DLD1 (cell line): ENCODE data around the gene OR10H1.
"Not testable (repeated sequence)": the region's sequence is repeated elsewhere in the genome, so short reads cannot be mapped to it uniquely, and the experiment has no call there.

Experiments
- in situ Hi-C: cut with HindIII; loops from 2 replicates; pipeline ENCODE4 v1.10.0; 2017; ENCODE audit warnings: low sequenced_read_pairs

Gene OR10H1

GRCh38 chr19:15815306-15815705 lies at the start of gene OR10H1:
OR10H1 (minus strand) TSS chr19:15815664; CDS start chr19:15808037, 7,627 bp downstream.
- in situ Hi-C loops: no loop called here

- in situ Hi-C loops: no loop called here
These were observed 49.4 kb upstream of the OR10H1 start for GRCh38 chr19:15864824-15865223.

GRCh38 chr19:15863272-15863671 lies 47.8 kb upstream of the OR10H1 start:
- in situ Hi-C loops: no loop called here

GRCh38 chr19:15862444-15862843 lies 47.0 kb upstream of the OR10H1 start:
- in situ Hi-C loops: no loop called here

- in situ Hi-C loops: no loop called here
These were observed 45.1 kb upstream of the OR10H1 start for GRCh38 chr19:15860522-15860921.

- in situ Hi-C loops: no loop called here
These were observed 43.7 kb upstream of the OR10H1 start for GRCh38 chr19:15859187-15859586.

GRCh38 chr19:15850385-15850784 lies 34.9 kb upstream of the OR10H1 start:
- in situ Hi-C loops: no loop called here

GRCh38 chr19:15846923-15847322 lies 31.5 kb upstream of the OR10H1 start:
- in situ Hi-C loops: no loop called here

- in situ Hi-C loops: not testable (repeated sequence)
These were observed 28.4 kb upstream of the OR10H1 start for GRCh38 chr19:15843894-15844222.

GRCh38 chr19:15843203-15843893 lies 27.9 kb upstream of the OR10H1 start:
- in situ Hi-C loops: no loop called here

- in situ Hi-C loops: no loop called here
These were observed 26.6 kb upstream of the OR10H1 start for GRCh38 chr19:15841875-15842569.

GRCh38 chr19:15840833-15841232 lies 25.4 kb upstream of the OR10H1 start:
- in situ Hi-C loops: no loop called here

GRCh38 chr19:15839888-15840287 lies 24.4 kb upstream of the OR10H1 start:
- in situ Hi-C loops: loop anchor here (10.0 kb wide), 1 partner anchor 95 kb away; no protein-coding TSS in a partner anchor

GRCh38 chr19:15838351-15838750 lies 22.9 kb upstream of the OR10H1 start:
- in situ Hi-C loops: loop anchor here (10.0 kb wide), 1 partner anchor 94 kb away; no protein-coding TSS in a partner anchor

- in situ Hi-C loops: loop anchor here (10.0 kb wide), 1 partner anchor 92 kb away; no protein-coding TSS in a partner anchor
These were observed 21.8 kb upstream of the OR10H1 start for GRCh38 chr19:15837221-15837731.

GRCh38 chr19:15836330-15837220 lies 21.1 kb upstream of the OR10H1 start:
- in situ Hi-C loops: loop anchor here (10.0 kb wide), 1 partner anchor 92 kb away; no protein-coding TSS in a partner anchor

GRCh38 chr19:15835565-15836329 lies 20.3 kb upstream of the OR10H1 start:
- in situ Hi-C loops: loop anchor here (10.0 kb wide), 1 partner anchor 91 kb away; no protein-coding TSS in a partner anchor

GRCh38 chr19:15834232-15834631 lies 18.8 kb upstream of the OR10H1 start:
- in situ Hi-C loops: loop anchor here (10.0 kb wide), 1 partner anchor 89 kb away; no protein-coding TSS in a partner anchor

GRCh38 chr19:15831626-15832025 lies 16.2 kb upstream of the OR10H1 start:
- in situ Hi-C loops: loop anchor here (10.0 kb wide), 1 partner anchor 87 kb away; no protein-coding TSS in a partner anchor

GRCh38 chr19:15829786-15830185 lies 14.3 kb upstream of the OR10H1 start:
- in situ Hi-C loops: loop anchor here (10.0 kb wide), 1 partner anchor 85 kb away; no protein-coding TSS in a partner anchor
